C4-2B (cell line): ENCODE measurements around the gene ELFN2.

ENCODE experiments used
- CTCF ChIP-seq: fragments of 450-650 bp; conservative IDR thresholded peaks from 2 replicates; pipeline ENCODE4 v1.5.1; 2017; ENCODE audit warnings: mild to moderate bottlenecking
- ZFX ChIP-seq: fragments of 450-650 bp; IDR thresholded peaks from 2 replicates; pipeline ENCODE4 v1.6.1; 2017

- TF ChIP-seq CTCF = no peak
- no peak for TF ChIP-seq ZFX
These were observed 5.8 kb downstream of the ELFN2 start for GRCh38 chr22:37421468-37421877.
